Activated CD4-positive, alpha-beta T cell treated with anti-CD3 and anti-CD28 coated beads, Interleukin-2, amount 10 ng/mL, durations not matched to agents 24 days and 14 days (primary cell): ENCODE data around the gene GRIPAP1. TPM values are rescaled to one million over a fixed set of nuclear protein-coding genes. Genes with fewer than 3 reads are reported as not detected.

Experiments used
- DNase-seq: peaks from one replicate; pipeline ENCODE4 v3.0.0; 2022
- H3K27ac Mint-ChIP-seq: one replicate; pipeline ENCODE4 v1.8.0; 2022; ENCODE audit warnings: mild to moderate bottlenecking, mixed read lengths
- H3K27me3 Mint-ChIP-seq: one replicate; pipeline ENCODE4 v1.8.0; 2022; ENCODE audit warnings: mixed read lengths
- H3K36me3 Mint-ChIP-seq: one replicate; pipeline ENCODE4 v1.8.0; 2022; ENCODE audit warnings: low read depth, mild to moderate bottlenecking, mixed read lengths
- H3K4me1 Mint-ChIP-seq: one replicate; pipeline ENCODE4 v1.8.0; 2021; ENCODE audit warnings: mixed read lengths
- H3K4me3 Mint-ChIP-seq: one replicate; pipeline ENCODE4 v1.8.0; 2022; ENCODE audit warnings: mild to moderate bottlenecking, moderate library complexity, mixed read lengths
- H3K9me3 Mint-ChIP-seq: one replicate; pipeline ENCODE4 v1.8.0; 2021; ENCODE audit warnings: mixed read lengths
- intact Hi-C: fragments of 100-400 bp; cut with micrococcal nuclease; formaldehyde crosslinking; loops from one replicate; pipeline ENCODE4 v1.15.1; 2023
- total RNA-seq: library from RNA; stranded (reverse); gene quantifications from 2 replicates; pipeline ENCODE4 v1.2.3, GENCODE V29; 2022

The GRIPAP1 gene
- total RNA-seq, 1 donor from 2014 or later = 85.7 TPM

DNA sequence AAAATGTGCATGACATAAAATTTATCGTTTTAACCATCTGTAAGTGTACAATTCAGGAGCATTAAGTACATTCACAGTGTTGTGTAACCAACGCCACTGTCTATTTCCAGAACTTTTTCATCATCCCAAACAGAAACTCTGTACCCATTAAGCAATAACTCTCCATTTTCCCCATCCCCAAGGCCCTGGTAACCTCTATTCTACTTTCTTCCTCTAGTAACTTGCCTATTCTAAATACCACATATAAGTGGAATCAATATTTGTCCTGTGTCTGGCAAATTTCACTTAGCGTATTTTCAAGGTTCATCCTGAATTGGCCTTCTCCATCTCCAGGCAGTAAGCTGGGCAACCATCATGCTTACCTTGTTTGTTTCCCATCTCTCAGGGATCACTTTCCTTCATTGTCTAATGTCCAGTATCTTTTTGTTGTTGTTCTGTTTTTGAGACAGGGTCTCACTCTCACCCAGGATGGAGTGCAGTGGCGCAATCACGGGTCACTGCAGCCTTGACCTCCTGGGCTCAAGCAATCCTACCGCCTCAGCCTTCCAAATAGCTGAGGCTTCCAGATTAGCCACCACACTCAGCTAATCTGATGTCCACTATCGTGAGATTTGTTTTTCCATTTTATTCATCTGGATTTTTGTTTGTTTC is 17.7 kb upstream of the GRIPAP1 start:
- no peaks in the 10 kb centered on the region for H3K27me3 Mint-ChIP-seq
- H3K4me1 Mint-ChIP-seq = no peaks in the 10 kb centered on the region
- H3K9me3 Mint-ChIP-seq = no peaks in the 10 kb centered on the region
- intact Hi-C loops = no loop called here
- peaks cover 6% of the 10 kb centered on the region for H3K36me3 Mint-ChIP-seq
- H3K27ac Mint-ChIP-seq = no peak overlapping the region
- no peak overlapping the region for H3K4me3 Mint-ChIP-seq
- DNase-seq = no peak

DNA sequence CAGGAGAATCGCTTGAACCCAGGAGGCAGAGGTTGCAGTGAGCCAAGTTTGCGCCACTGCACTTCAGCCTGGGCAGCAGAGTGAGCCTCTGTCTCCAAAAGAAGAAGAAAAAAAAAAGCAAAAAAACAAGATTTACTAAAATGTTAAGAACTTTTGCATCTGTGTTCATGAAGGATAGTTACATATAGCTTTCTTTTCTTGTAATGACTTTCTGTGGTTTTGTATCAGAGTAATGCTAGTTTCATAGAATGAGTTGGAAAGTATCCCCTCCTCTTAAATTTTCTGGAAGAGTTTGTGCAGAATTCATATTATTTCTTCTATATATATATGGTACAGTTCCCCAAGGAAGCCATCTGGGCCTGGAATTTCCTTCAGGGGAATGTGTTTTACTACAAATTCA is 17.0 kb upstream of the GRIPAP1 start:
- intact Hi-C loops = no loop called here
- no peaks in the 10 kb centered on the region for H3K36me3 Mint-ChIP-seq
- no peaks in the 10 kb centered on the region for H3K4me1 Mint-ChIP-seq
- no peaks in the 10 kb centered on the region for H3K9me3 Mint-ChIP-seq
- H3K27ac Mint-ChIP-seq = no peak overlapping the region
- no peak overlapping the region for H3K4me3 Mint-ChIP-seq
- no peak for DNase-seq
- no peaks in the 10 kb centered on the region for H3K27me3 Mint-ChIP-seq

DNA sequence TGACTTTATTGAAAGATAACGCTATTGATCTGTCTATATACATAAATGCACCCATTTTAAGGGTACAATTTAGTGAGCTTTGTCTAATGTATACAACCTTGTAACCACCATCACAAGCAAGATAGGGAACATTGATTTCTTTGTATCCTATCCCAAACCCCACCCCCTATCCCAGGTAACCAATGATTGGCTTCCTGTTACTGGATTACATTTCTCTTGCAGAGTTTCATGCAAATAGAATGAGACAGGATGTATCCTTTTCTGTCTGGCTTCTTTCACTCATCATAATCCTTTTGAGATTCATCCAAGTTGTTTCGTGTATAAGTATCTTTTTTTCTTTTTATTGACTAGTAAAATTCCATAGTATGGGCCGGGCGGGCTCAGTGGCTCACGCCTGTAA is 1.6 kb upstream of the GRIPAP1 start:
- H3K27me3 Mint-ChIP-seq = no peaks in the 10 kb centered on the region
- peak overlapping the region; percentile 60 for H3K27ac Mint-ChIP-seq
- intact Hi-C loops = no loop called here
- H3K36me3 Mint-ChIP-seq = peaks cover 18% of the 10 kb centered on the region
- no peak for DNase-seq
- H3K4me3 Mint-ChIP-seq = peak overlapping the region; percentile 62
- no peaks in the 10 kb centered on the region for H3K9me3 Mint-ChIP-seq
- peaks cover 17% of the 10 kb centered on the region for H3K4me1 Mint-ChIP-seq

DNA sequence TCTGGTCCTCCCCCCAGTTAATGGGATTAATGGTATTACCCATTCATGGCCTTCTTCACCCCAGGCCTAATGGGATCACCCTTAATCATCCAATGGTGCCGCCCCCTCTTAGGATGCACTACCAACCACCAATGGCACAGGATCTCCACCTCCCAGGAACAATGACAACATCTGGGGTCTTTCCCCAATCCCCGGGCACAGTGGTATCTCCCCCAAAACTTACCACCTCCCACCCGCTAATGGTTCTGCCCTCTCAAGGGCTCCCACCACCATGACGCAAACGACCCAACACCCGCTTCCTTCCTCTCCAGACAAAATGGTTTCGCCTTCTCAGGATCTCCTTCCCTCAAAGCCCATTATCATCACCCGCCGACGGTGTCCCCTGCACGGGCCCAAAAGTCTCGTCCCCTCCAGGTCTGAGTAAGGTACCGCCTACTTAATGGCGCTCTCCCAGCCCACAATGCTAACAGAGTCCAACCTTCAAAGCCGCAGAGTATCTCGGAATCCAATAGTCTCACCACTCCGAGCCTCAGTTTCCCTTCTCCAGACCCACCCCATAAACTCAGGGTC is 458 bp downstream of the GRIPAP1 start:
- peak overlapping the region; percentile 98 for H3K27ac Mint-ChIP-seq
- intact Hi-C loops = loop anchor here (1.0 kb wide), 3 partner anchors 42 to 325 kb away; partner anchors contain the start of gene TFE3
- peak overlapping the region; percentile 99 for H3K4me3 Mint-ChIP-seq
- H3K4me1 Mint-ChIP-seq = peaks cover 34% of the 10 kb centered on the region
- H3K27me3 Mint-ChIP-seq = no peaks in the 10 kb centered on the region
- no peaks in the 10 kb centered on the region for H3K9me3 Mint-ChIP-seq
- peak; percentile 82 for DNase-seq
- peaks cover 37% of the 10 kb centered on the region for H3K36me3 Mint-ChIP-seq

DNA sequence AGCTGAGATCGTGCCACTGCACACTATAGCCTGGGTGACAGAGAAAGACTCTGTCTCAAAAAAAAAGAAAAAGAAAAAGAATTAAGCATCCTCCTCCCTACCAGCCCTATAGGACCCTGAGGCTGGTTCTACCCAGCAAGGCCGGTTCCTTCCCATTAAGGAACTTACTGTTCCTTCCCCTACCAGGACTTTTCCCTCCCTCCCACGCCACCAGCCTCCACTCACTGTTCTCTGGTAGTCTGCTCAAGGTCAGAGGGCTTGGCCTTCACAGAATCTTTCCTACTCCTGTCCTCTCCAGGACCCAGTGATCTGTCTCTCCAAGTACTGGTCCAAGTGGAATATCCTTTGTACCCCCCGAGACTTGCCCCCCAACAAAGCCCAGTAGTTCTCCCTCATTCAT is 1.4 kb downstream of the GRIPAP1 start:
- Mint-ChIP-seq H3K27me3 (no peaks in the 10 kb centered on the region), H3K9me3 (no peaks in the 10 kb centered on the region), H3K4me3 (peak overlapping the region; percentile 99), H3K27ac (no peak overlapping the region), H3K4me1 (peaks cover 35% of the 10 kb centered on the region), H3K36me3 (peaks cover 40% of the 10 kb centered on the region)
- intact Hi-C loops = loop anchor here (1.0 kb wide), 1 partner anchor 42 kb away; no protein-coding TSS in a partner anchor
- no peak for DNase-seq

DNA sequence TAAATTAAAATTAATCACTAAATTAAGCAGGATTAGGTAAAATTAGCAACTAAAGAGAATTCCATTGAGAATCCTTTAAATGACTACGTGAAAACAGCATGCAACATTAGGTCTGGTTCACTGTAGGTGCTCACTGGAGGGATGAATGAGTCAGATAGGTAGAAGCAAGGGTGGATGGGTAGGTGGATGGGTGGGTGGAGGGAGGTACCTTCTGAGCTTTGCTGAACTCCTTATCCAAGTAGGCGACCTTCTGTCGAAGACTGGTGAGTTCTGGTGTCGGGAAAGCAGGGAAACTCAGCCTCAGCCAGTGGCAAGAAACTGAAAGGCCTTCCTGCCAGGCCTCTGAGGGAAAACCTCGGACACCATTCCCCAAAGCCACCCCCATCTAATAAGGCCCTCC is 3.0 kb downstream of the GRIPAP1 start:
- Mint-ChIP-seq H3K36me3 (peaks cover 51% of the 10 kb centered on the region), H3K9me3 (no peaks in the 10 kb centered on the region), H3K4me1 (peaks cover 38% of the 10 kb centered on the region), H3K27me3 (no peaks in the 10 kb centered on the region), H3K27ac (no peak overlapping the region), H3K4me3 (no peak overlapping the region)
- intact Hi-C loops = no loop called here
- DNase-seq = no peak

DNA sequence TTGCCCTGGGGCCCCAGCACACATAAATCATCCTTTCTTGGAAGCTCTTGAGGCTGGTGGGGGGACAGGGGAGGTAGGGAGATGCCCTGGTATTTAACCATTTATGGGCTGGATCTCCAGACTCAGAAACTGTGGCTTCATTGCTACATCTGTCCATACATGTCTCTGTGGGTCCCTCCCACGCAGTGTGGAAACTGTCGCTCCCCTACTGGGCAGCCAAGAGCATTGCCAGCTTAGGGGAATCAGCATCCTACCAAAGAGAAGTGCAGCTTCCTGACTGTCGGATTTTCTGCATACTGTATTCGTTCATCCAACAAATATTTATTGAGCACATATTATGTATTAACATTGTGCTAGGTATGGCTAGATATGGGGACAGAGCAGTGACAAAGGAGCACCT is 3.7 kb downstream of the GRIPAP1 start:
- intact Hi-C loops = no loop called here
- Mint-ChIP-seq H3K4me3 (peak overlapping the region; percentile 3), H3K27me3 (no peaks in the 10 kb centered on the region), H3K36me3 (peaks cover 56% of the 10 kb centered on the region), H3K9me3 (no peaks in the 10 kb centered on the region), H3K4me1 (peaks cover 37% of the 10 kb centered on the region), H3K27ac (peak overlapping the region; percentile 16)
- no peak for DNase-seq

DNA sequence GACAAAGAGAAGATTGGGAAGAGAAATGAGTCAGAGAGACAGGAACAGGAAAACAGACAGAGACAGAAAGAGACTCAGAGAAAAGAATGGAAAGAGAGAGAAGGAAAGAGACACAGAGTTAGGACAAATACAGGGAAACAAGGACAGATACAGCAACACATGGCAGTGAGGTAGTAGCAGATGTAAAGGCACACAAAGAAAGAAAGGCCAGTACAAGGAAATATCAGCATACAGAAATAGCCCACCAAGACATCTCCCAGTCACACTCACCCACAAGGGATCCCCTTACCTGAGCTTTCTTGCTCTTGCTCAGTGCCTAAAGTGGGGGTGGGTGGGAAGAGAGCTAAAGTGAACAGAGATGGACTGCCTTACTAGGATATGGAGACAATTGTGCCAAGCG is 4.2 kb downstream of the GRIPAP1 start:
- H3K4me3 Mint-ChIP-seq = peak overlapping the region; percentile 44
- peaks cover 37% of the 10 kb centered on the region for H3K4me1 Mint-ChIP-seq

DNA sequence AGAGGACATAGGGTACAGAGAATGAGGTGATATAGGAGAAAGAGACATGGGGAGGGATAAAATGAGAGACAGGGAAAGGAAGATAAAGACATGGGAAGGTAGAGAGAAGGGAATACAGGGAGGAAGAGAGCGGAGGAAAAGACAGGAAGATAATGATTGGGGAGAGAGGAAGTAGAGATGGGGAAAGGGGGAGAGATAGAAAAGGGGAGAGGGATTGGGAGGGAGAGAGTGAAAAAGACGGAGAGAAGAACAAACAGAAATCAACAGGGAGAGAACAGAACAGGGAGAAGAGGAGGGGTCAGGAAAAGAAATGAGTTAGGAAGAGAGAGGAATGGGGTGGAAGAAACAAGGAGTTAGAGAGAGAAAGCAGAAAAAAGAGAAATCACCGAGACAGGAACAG is 4.6 kb downstream of the GRIPAP1 start:
- intact Hi-C loops = no loop called here
- Mint-ChIP-seq H3K27ac (peak overlapping the region; percentile 73), H3K4me1 (peaks cover 37% of the 10 kb centered on the region), H3K9me3 (no peaks in the 10 kb centered on the region), H3K4me3 (peak overlapping the region; percentile 44), H3K27me3 (no peaks in the 10 kb centered on the region), H3K36me3 (peaks cover 63% of the 10 kb centered on the region)
- DNase-seq = no peak

More for the DNA sequence above, 4.2 kb downstream of the GRIPAP1 start:
- Mint-ChIP-seq H3K27ac (peak overlapping the region; percentile 73), H3K9me3 (no peaks in the 10 kb centered on the region), H3K27me3 (no peaks in the 10 kb centered on the region), H3K36me3 (peaks cover 61% of the 10 kb centered on the region)
- no peak for DNase-seq
- intact Hi-C loops = no loop called here

DNA sequence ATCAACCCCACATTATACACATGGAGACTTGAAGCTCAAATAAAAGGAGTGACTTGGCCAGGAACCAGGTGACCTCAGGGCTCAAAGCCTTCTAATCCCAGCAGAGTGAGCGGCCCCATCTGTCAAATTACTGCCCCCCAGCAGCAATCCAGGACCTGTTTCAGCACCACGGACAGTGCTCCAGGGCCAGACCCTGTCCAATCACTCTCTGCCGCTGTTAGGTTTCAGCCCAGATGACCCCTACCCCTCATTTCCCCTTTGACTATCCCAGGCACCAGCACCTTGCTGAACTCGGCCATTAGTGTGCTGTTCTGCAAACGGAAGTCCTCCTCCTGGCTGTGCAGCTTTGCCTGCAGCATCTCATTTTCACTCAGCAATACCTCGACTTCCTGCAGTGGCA is 5.1 kb downstream of the GRIPAP1 start:
- Mint-ChIP-seq H3K27ac (no peak overlapping the region), H3K4me3 (no peak overlapping the region), H3K9me3 (no peaks in the 10 kb centered on the region), H3K27me3 (no peaks in the 10 kb centered on the region), H3K36me3 (peaks cover 65% of the 10 kb centered on the region), H3K4me1 (peaks cover 37% of the 10 kb centered on the region)
- intact Hi-C loops = no loop called here
- no peak for DNase-seq

DNA sequence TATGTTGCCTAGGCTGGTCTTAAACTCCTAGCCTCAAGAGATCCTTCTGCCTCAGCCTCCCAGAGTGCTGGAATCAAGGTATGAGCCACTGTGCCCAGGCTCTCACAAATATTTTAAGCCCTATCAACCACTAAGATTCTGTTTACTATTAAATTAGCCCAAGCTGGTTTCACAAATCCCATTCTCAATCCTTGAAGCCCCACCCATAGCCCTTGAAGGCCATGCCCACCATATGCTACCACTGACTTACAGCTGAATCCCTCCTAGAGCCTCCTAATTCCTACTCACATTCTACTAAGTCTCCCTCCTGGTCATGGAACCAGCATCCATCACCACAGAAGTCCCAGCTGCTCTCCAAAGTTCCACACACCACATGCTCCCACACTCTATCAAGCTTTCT is 9.7 kb downstream of the GRIPAP1 start:
- H3K27ac Mint-ChIP-seq = no peak overlapping the region
- H3K36me3 Mint-ChIP-seq = peaks cover 48% of the 10 kb centered on the region
- H3K9me3 Mint-ChIP-seq = no peaks in the 10 kb centered on the region
- no peak overlapping the region for H3K4me3 Mint-ChIP-seq
- no peaks in the 10 kb centered on the region for H3K27me3 Mint-ChIP-seq
- intact Hi-C loops = no loop called here
- peaks cover 10% of the 10 kb centered on the region for H3K4me1 Mint-ChIP-seq
- no peak for DNase-seq

DNA sequence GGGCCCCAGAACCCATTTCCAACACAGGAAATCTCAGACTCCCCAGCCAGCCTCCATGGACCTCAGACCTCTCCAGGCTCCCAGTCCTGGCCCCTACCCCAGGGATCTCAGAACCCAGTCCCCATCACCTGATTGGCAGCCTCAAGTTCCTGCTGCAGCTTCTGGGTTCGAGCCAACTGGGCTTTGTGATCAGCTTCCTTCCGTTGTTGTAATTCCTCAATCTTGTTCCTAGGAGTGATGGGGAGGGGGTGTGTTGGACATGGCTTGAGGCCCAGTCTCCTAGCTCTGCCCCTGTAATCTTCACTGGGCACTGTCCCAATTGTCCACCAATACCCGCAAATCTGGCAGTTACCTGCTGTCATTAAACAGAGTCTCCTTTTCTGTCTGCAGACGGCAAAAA is 12.6 kb downstream of the GRIPAP1 start:
- no peak for DNase-seq
- no peaks in the 10 kb centered on the region for H3K4me1 Mint-ChIP-seq

DNA sequence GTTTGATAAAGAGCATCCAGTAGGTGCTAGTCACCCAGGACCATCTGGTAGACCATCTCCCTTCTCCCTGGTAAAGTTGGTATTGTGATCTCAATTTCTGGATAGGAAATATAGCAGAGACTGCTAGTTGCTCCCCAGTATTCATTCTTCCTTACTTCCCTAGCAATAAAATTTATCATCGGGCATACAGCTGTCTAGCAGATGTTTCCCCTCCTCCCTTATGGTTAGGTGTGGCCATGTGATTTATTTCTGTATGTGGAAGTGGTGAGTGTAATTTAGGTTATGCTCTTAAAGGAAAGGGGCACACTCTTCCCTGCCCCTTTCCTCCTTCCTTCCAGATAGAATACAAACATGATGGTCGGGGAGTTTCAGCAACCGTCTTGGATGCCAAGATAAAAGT is 18.2 kb downstream of the GRIPAP1 start:
- peaks cover 35% of the 10 kb centered on the region for H3K36me3 Mint-ChIP-seq
- no peak overlapping the region for H3K27ac Mint-ChIP-seq
- H3K4me1 Mint-ChIP-seq = no peaks in the 10 kb centered on the region
- no peak overlapping the region for H3K4me3 Mint-ChIP-seq
- intact Hi-C loops = no loop called here
- DNase-seq = no peak
- H3K27me3 Mint-ChIP-seq = no peaks in the 10 kb centered on the region
- no peaks in the 10 kb centered on the region for H3K9me3 Mint-ChIP-seq

More for the DNA sequence above, 12.6 kb downstream of the GRIPAP1 start:
- no peaks in the 10 kb centered on the region for H3K9me3 Mint-ChIP-seq
- intact Hi-C loops = no loop called here
- H3K4me3 Mint-ChIP-seq = no peak overlapping the region
- H3K27ac Mint-ChIP-seq = no peak overlapping the region
- H3K36me3 Mint-ChIP-seq = peaks cover 35% of the 10 kb centered on the region
- H3K27me3 Mint-ChIP-seq = no peaks in the 10 kb centered on the region

DNA sequence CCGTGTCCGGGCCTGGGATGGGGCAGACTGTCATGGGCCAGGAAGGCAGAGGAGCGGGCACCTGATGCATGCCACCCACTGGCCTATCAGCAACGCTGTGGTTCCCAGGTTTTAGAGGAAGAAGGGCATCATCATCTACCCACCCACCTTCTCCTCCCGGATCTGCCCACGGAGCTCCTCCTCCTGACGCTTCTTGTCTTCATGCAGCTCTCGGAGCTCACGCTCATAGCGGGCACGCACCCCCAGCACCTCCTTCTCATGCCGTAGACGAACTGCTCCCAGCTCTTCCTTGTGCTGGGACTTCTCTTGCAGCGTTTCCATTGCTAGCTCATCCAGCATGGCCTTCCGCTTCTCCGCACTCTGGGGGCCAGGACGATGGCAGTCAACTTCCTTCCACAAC is 19.0 kb downstream of the GRIPAP1 start:
- Mint-ChIP-seq H3K9me3 (no peaks in the 10 kb centered on the region), H3K36me3 (peaks cover 35% of the 10 kb centered on the region), H3K27me3 (no peaks in the 10 kb centered on the region), H3K27ac (no peak overlapping the region), H3K4me1 (no peaks in the 10 kb centered on the region), H3K4me3 (no peak overlapping the region)
- intact Hi-C loops = no loop called here
- no peak for DNase-seq

DNA sequence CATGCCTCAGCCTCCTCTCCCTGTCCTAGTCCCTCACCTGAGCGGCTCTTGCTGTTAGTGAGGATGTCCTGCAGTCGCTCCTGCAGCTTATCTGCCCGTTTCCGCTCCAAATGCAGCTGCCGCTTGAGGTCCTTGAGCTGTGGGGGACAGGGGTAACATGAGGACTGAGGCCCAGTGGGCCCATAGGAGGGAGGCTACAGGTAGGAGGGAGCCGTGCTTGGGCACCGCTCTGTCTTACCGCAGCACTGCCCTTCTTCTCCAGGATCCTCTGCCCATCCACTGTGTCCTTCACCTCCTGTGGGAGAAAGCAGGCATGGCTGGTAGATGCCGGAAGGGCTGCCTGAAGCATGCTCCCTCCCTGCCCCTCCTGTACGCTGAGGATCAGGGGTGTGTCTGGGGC is 20.9 kb downstream of the GRIPAP1 start:
- H3K4me1 Mint-ChIP-seq = no peaks in the 10 kb centered on the region
- peaks cover 43% of the 10 kb centered on the region for H3K36me3 Mint-ChIP-seq
- intact Hi-C loops = no loop called here
- H3K4me3 Mint-ChIP-seq = no peak overlapping the region
- DNase-seq = no peak
- H3K27me3 Mint-ChIP-seq = no peaks in the 10 kb centered on the region
- H3K9me3 Mint-ChIP-seq = no peaks in the 10 kb centered on the region
- H3K27ac Mint-ChIP-seq = no peak overlapping the region
